Measurements from ENCODE around the gene ADAM17.

ADAM17 gene

DNA sequence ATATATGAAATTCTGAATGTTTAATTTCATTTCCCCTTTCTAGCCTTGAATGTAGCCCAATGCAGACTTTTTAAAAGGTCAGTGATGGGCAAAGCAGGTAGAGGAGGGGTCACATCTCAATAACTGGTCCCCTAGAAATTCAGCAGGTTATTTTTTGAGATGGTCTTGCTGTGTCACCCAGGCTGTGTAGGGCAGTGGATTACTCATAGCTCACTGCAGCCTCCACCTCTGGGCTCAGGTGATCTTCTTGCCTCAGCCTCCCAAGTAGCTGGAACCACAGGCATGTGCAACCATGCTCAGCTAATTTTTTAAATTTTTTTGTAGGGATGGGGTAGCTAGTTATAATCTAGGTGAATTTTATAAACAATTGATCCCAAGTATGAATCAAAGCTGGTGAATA, 72.5 kb downstream of the ADAM17 start:
- no peak overlapping the region for H3K9ac ChIP-seq
- no peak overlapping the region for H2AFZ ChIP-seq
- no peak overlapping the region for H3K4me3 ChIP-seq (ENCODE audit: low read depth, low read length)
- no peaks in the 10 kb centered on the region for H3K9me3 ChIP-seq (ENCODE audit: control insufficient read depth, low read length)
- no peaks in the 10 kb centered on the region for H3K36me3 ChIP-seq (ENCODE audit: control insufficient read depth, insufficient read depth, low read length)
- TF ChIP-seq, protein P1, sequence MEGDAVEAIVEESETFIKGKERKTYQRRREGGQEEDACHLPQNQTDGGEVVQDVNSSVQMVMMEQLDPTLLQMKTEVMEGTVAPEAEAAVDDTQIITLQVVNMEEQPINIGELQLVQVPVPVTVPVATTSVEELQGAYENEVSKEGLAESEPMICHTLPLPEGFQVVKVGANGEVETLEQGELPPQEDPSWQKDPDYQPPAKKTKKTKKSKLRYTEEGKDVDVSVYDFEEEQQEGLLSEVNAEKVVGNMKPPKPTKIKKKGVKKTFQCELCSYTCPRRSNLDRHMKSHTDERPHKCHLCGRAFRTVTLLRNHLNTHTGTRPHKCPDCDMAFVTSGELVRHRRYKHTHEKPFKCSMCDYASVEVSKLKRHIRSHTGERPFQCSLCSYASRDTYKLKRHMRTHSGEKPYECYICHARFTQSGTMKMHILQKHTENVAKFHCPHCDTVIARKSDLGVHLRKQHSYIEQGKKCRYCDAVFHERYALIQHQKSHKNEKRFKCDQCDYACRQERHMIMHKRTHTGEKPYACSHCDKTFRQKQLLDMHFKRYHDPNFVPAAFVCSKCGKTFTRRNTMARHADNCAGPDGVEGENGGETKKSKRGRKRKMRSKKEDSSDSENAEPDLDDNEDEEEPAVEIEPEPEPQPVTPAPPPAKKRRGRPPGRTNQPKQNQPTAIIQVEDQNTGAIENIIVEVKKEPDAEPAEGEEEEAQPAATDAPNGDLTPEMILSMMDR (IDR thresholded peaks at IDR 0.05), result no peak
- H3K27ac ChIP-seq, result no peak overlapping the region
- H3K27me3 ChIP-seq (ENCODE audit: control insufficient read depth, insufficient read depth, low read length), result no peaks in the 10 kb centered on the region
- no peaks in the 10 kb centered on the region for H3K79me2 ChIP-seq
- H3K4me2 ChIP-seq (ENCODE audit: low read length), result no peak overlapping the region
- H3K4me1 ChIP-seq, result no peaks in the 10 kb centered on the region

DNA sequence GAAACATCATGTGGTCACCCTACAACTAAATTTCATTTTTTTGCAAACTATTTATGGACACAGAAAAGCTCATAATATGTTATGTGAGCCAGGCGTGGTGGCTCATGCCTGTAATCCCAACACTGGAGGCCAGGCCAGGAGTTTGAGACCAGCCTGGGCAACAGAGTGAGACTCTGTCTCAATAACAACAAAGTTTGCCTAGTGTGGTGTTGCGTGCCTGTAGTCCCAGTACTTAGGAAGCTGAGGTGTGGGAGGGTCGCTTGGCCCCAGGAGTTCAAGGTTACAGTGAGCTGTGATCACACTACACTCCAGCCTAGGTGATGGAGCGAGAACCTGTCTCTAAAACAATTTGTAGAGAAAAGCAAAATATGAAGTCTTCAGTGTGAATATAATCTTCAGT, 75.5 kb downstream of the ADAM17 start:
- Histone ChIP-seq H2AFZ (no peak overlapping the region), H3K79me2 (peaks cover 8% of the 10 kb centered on the region), H3K27me3 (ENCODE audit: control insufficient read depth, insufficient read depth, low read length) (no peaks in the 10 kb centered on the region), H3K9ac (no peak overlapping the region), H3K36me3 (ENCODE audit: control insufficient read depth, insufficient read depth, low read length) (no peaks in the 10 kb centered on the region), H3K27ac (no peak overlapping the region), H3K4me3 (ENCODE audit: low read depth, low read length) (no peak overlapping the region), H3K4me1 (peaks cover 2% of the 10 kb centered on the region), H3K9me3 (ENCODE audit: control insufficient read depth, low read length) (no peaks in the 10 kb centered on the region), H3K4me2 (ENCODE audit: low read length) (no peak overlapping the region)
- TF ChIP-seq, protein P1 (IDR thresholded peaks at IDR 0.05), result no peak

DNA sequence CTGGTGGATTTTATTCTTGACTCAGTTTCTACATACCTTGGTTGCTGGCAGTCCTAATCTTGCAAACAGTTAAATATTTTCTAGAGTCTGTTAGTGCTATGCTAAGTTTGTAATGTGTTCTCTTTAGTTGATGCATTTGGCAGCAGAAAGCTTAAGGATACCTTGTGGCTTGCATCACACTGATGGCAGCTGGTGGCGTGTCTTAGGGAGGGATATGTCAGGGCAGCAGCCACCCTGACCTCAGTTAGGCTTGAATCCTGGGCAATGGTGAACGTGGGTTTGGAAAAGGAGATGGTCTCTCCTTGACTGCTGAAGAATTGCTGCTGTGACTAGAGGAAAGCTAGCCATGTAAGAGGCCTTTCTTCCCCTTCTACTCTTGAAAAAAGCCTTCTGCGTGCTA, 77.1 kb downstream of the ADAM17 start:
- H3K27me3 ChIP-seq (ENCODE audit: control insufficient read depth, insufficient read depth, low read length), result no peaks in the 10 kb centered on the region
- no peaks in the 10 kb centered on the region for H3K9me3 ChIP-seq (ENCODE audit: control insufficient read depth, low read length)
- no peak overlapping the region for H2AFZ ChIP-seq
- TF ChIP-seq, protein P1 (IDR thresholded peaks at IDR 0.05), result no peak
- no peak overlapping the region for H3K4me3 ChIP-seq (ENCODE audit: low read depth, low read length)
- no peak overlapping the region for H3K27ac ChIP-seq
- peaks cover 3% of the 10 kb centered on the region for H3K4me1 ChIP-seq
- no peaks in the 10 kb centered on the region for H3K36me3 ChIP-seq (ENCODE audit: control insufficient read depth, insufficient read depth, low read length)
- no peak overlapping the region for H3K9ac ChIP-seq
- peaks cover 8% of the 10 kb centered on the region for H3K79me2 ChIP-seq
- no peak overlapping the region for H3K4me2 ChIP-seq (ENCODE audit: low read length)

DNA sequence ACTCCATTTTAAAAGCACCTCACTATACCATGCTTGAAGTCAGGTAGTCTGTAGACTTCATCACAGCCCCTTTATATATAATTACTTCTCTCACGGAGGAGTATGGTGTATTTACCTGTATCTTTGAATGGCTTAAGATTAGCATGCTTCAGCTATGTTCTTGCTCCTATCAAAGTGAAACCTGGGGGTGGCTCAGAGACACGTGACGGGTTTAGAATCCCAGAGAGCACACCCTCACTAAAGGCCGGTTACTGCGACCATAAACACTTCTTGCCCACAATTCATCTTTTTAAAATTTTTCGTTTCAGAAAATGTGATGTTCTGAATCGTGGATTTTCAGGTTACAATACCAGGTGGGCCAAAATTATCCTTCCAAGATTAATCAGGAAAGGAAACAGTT, 77.7 kb downstream of the ADAM17 start:
- TF ChIP-seq, protein P1 (IDR thresholded peaks at IDR 0.05), result no peak
- H3K27ac ChIP-seq, result no peak overlapping the region
- H3K4me2 ChIP-seq (ENCODE audit: low read length), result no peak overlapping the region
- H3K9me3 ChIP-seq (ENCODE audit: control insufficient read depth, low read length), result no peaks in the 10 kb centered on the region
- no peak overlapping the region for H2AFZ ChIP-seq
- H3K36me3 ChIP-seq (ENCODE audit: control insufficient read depth, insufficient read depth, low read length), result no peaks in the 10 kb centered on the region
- H3K79me2 ChIP-seq, result peaks cover 8% of the 10 kb centered on the region
- H3K27me3 ChIP-seq (ENCODE audit: control insufficient read depth, insufficient read depth, low read length), result no peaks in the 10 kb centered on the region
- no peak overlapping the region for H3K9ac ChIP-seq
- no peak overlapping the region for H3K4me3 ChIP-seq (ENCODE audit: low read depth, low read length)
- peaks cover 3% of the 10 kb centered on the region for H3K4me1 ChIP-seq

DNA sequence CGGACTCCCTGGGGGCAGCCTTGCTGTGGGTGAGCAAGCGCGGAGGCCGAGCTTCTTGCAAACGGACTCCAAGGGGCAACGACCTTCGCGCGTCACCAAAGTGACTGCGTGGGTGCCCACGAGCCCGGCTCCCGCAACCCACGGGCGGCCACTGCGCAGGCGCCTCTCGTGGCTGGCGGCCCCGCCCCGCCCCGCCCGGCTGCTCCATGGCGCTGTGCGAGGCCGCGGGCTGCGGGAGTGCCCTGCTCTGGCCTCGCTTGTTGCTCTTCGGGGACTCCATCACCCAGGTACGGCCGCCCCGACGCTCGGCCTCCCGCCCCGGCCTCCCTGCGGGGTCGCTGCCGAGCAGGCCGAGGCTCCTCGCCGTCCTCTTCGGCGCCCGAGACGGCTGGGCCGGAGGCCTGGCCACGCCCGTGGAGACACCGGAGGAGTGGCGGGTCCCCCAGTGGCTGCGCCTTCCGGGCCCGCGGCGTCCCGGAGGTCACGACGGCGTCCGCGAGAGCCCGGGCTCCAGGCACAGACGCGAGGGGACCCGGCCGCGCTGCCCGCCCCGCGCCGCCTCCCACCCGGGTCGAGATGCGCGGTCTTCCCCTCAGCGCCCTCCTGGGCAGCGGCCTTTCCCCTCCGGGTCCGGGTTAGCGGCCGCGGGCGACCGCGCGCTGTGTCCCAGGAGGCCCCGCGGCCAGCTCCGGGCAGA, 81.1 kb downstream of the ADAM17 start, which contains the start of gene IAH1:
IAH1 (plus strand) TSS at position 191 of the 697 bp plus-strand sequence; CDS start at position 207, 16 bp downstream.
- no peaks in the 10 kb centered on the region for H3K36me3 ChIP-seq (ENCODE audit: control insufficient read depth, insufficient read depth, low read length)
- H3K4me3 ChIP-seq (ENCODE audit: low read depth, low read length), result peak within 1 kb of the TSS; percentile 78
- H3K4me1 ChIP-seq, result peaks cover 3% of the 10 kb centered on the region
- H3K79me2 ChIP-seq, result peaks cover 8% of the 10 kb centered on the region
- H3K4me2 ChIP-seq (ENCODE audit: low read length), result peak within 1 kb of the TSS; percentile 77
- peak within 1 kb of the TSS; percentile 41 for H3K27ac ChIP-seq
- no peaks in the 10 kb centered on the region for H3K9me3 ChIP-seq (ENCODE audit: control insufficient read depth, low read length)
- TF ChIP-seq, protein P1 (IDR thresholded peaks at IDR 0.05), result peak; percentile 6
- H3K27me3 ChIP-seq (ENCODE audit: control insufficient read depth, insufficient read depth, low read length), result no peaks in the 10 kb centered on the region
- H3K9ac ChIP-seq, result peak within 1 kb of the TSS; percentile 55
- peak within 1 kb of the TSS; percentile 99 for H2AFZ ChIP-seq
